Measurements from ENCODE around the gene KCNMA1.

The KCNMA1 gene

GRCh38 chr10:76945166-76945565 is 692.4 kb downstream of the KCNMA1 start:
- TF ChIP-seq GATA2 (IDR thresholded peaks at IDR 0.05; ENCODE audit: low read depth, low read length) = no peak
- no peak for TF ChIP-seq GATA3 (IDR thresholded peaks at IDR 0.05; ENCODE audit: low read depth, low read length)

- no peak for TF ChIP-seq GATA2 (IDR thresholded peaks at IDR 0.05; ENCODE audit: low read depth, low read length)
Measured at GRCh38 chr10:76944640-76945039, 693.0 kb downstream of the KCNMA1 start.

DNA sequence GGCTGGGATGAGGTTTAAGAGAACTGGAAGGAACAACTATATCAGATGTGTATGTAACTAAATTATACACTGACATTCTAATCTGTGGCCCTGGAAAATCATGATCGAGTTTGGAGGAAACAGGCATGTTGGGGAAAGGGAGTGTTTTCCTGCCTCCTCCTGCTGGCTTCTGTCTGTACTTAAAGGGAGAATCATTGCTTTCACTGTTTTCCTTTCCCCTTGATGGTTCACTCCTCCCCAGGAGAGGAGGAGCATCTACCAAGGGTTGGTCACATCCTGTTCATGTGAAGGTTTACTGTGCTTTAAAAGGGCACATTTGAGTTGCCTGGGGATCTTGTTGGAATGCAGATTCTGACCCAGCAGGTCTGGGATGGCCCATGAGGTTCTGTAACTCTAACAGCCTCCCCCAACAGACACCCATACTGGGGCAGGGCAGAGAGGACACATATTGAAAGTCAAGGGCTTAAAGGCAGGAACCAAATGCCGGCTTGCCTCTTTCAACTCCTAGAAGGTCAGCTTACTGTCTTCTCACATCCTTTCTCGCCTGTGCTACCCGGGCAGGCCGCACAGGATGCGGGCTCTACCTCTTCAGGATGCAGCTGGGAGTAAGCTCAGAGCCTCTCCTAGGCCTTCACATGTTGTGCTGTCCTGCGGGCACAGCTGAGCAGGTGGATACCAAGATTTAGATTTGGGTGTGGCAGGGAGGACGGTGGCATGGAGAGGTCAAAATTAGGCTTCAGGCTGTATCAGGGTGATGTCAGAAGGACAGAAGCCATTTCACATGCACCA is 694.8 kb downstream of the KCNMA1 start:
- no peak for TF ChIP-seq GATA2 (IDR thresholded peaks at IDR 0.05; ENCODE audit: low read depth, low read length)
- TF ChIP-seq GATA3 (IDR thresholded peaks at IDR 0.05; ENCODE audit: low read depth, low read length) = no peak

DNA sequence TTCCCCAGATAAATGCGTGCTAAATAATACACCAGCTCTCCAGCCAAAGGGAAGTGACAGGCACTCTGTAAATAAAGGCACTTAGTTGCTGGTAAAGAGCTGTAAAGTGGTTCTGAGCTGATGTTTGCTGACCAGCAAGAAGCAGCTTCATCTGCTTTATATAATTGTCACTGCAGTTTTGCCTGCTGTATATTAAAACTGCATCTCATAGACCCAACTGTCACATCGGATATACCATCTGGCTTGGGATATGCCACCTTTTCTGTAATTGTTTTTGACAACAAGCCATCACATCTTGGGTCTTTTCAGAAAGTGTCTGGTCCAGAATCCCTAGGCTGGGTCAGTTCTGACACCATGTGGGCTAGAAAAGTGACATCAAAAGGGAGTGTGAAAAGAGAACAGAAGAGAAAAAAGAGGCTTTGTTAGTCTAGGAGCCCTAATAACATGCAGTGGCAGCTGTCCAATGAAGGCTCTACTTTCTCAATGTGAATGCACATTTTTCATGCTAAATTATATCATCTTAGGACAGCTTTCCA is 697.6 kb downstream of the KCNMA1 start:
- TF ChIP-seq GATA2 (IDR thresholded peaks at IDR 0.05; ENCODE audit: low read depth, low read length) (peak; percentile 55), GATA3 (IDR thresholded peaks at IDR 0.05; ENCODE audit: low read depth, low read length) (no peak)

GRCh38 chr10:76937181-76937600 is 700.4 kb downstream of the KCNMA1 start:
- peak; percentile 96 for TF ChIP-seq GATA2 (IDR thresholded peaks at IDR 0.05; ENCODE audit: low read depth, low read length)
- peak; percentile 99 for TF ChIP-seq GATA3 (IDR thresholded peaks at IDR 0.05; ENCODE audit: low read depth, low read length)

DNA sequence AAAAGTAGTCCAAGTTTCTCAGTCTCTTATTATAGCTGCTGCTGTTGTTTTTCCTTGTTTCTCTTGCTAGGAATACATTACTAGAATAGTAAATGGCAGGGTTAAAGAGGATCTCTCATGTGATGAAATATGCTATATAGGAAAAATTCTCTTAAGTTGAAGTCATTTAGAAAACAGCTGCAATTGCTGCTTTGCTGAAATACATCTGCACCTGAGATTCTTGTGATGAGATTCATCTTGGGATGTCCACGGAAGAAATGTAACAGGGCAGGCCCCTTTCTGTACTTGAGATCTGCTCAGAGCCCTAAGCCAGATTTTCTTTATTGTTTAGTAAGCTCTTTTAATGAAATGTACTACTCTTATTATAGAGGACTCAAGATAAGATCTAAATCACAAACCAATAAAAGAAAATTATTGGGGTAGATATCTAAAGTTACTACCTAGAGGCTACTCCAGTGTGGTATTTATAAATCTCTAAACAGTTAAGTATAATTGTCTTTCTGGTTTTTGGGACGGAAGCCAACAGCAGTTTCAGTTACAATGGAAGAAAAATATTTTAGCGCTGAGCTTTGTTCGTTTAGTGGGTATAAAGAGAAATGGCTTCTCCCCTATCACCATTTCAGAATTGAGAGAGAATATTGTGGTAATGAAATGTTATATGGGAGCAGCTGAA is 701.5 kb downstream of the KCNMA1 start:
- TF ChIP-seq GATA3 (IDR thresholded peaks at IDR 0.05; ENCODE audit: low read depth, low read length) = no peak
- 0 out of 2 replicates have a peak, but pooled peaks have one; percentile 22 for TF ChIP-seq GATA2 (IDR thresholded peaks at IDR 0.05; ENCODE audit: low read depth, low read length)

DNA sequence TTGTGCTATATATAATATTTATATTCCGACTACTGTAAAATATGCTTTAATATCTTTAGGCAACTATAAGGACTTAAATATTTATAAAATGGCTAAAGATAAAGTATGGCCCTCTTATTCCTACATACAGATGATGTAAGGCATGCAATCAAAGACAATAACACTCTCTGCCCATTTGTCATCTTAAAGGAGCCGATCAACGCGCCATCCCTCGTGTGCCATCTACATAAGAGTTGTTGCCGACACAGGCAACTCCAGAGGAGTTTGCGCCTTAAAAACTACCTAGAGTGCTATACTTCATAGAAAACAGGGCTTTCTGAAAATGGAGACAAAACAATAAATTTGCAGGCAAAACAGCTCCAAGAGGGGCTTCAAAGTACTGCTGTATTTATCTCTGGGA is 709.0 kb downstream of the KCNMA1 start:
- TF ChIP-seq GATA2 (IDR thresholded peaks at IDR 0.05; ENCODE audit: low read depth, low read length) (no peak), GATA3 (IDR thresholded peaks at IDR 0.05; ENCODE audit: low read depth, low read length) (no peak)

- TF ChIP-seq GATA3 (IDR thresholded peaks at IDR 0.05; ENCODE audit: low read depth, low read length) (no peak), GATA2 (IDR thresholded peaks at IDR 0.05; ENCODE audit: low read depth, low read length) (no peak)
Measured at GRCh38 chr10:76925636-76926405, 711.8 kb downstream of the KCNMA1 start.

- no peak for TF ChIP-seq GATA3 (IDR thresholded peaks at IDR 0.05; ENCODE audit: low read depth, low read length)
- no peak for TF ChIP-seq GATA2 (IDR thresholded peaks at IDR 0.05; ENCODE audit: low read depth, low read length)
Measured at GRCh38 chr10:76922666-76923065, 714.9 kb downstream of the KCNMA1 start.

DNA sequence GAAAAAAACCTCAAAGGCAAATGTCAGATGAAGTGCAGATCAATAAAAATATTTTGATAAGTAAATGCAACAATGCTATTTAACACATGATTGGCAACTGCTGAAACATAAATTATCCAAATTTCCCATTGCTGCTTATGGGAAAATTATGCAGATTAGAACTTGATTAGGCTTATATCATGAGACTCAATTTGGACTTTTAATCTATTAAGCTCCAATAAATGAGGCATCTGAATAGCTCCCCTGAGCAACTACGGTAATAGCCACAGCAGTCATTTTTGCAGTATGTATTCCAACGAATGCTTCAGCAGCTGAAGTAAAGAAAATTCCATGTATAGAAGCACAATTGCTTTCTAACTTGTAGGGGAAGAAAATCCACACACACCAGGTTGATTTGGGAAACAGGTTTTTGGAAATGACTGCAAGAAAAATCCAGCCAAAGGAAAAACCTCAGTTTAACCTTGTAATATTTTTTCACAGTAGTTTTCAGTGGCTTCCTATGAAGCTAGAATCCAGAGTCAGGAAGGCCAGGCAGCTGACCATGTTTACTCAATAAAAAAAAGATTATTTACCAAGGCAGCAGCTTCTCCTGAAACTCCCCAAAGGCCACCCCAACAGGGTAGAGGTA is 716.1 kb downstream of the KCNMA1 start:
- no peak for TF ChIP-seq GATA3 (IDR thresholded peaks at IDR 0.05; ENCODE audit: low read depth, low read length)
- no peak for TF ChIP-seq GATA2 (IDR thresholded peaks at IDR 0.05; ENCODE audit: low read depth, low read length)

DNA sequence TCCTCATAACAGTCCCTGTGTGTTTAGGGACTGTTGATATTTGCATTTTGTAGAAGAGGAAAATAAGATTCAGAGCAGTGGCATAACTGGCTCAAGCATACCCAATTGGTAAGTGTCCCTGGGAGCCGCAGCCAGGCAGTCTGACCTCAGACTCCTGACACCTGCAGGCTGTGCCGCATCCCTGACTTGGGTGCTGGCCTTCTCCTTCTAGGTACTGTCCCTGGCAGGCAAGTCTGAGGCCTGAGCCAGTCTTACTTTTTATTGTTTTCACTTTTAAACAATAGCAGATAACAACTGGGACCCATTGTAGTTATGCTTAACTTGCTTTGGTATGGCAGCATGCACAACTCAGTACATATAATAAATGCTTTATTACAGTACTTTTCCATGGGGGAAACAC is 717.0 kb downstream of the KCNMA1 start:
- TF ChIP-seq GATA3 (IDR thresholded peaks at IDR 0.05; ENCODE audit: low read depth, low read length) (no peak), GATA2 (IDR thresholded peaks at IDR 0.05; ENCODE audit: low read depth, low read length) (no peak)

- no peak for TF ChIP-seq GATA2 (IDR thresholded peaks at IDR 0.05; ENCODE audit: low read depth, low read length)
- no peak for TF ChIP-seq GATA3 (IDR thresholded peaks at IDR 0.05; ENCODE audit: low read depth, low read length)
Measured at GRCh38 chr10:76918106-76918505, 719.5 kb downstream of the KCNMA1 start.

GRCh38 chr10:76917071-76917470 is 720.5 kb downstream of the KCNMA1 start:
- TF ChIP-seq GATA3 (IDR thresholded peaks at IDR 0.05; ENCODE audit: low read depth, low read length) (no peak), GATA2 (IDR thresholded peaks at IDR 0.05; ENCODE audit: low read depth, low read length) (no peak)

- TF ChIP-seq GATA3 (IDR thresholded peaks at IDR 0.05; ENCODE audit: low read depth, low read length) (no peak), GATA2 (IDR thresholded peaks at IDR 0.05; ENCODE audit: low read depth, low read length) (no peak)
Measured at GRCh38 chr10:76916536-76916935, 721.1 kb downstream of the KCNMA1 start.

Data from SH-SY5Y (cell line).